ENCODE results near the gene WDR62. TPM values are rescaled to one million over a fixed set of nuclear protein-coding genes. Genes with fewer than 3 reads are reported as not detected.
A peak's percentile ranks its signal among the peaks of the same experiment; 100 is the strongest.

Gene WDR62
- polyA plus RNA-seq, 1 donor from 2014 or later, result 0.35 TPM

GRCh38 chr19:36113894-36114720 lies 59.4 kb downstream of the WDR62 start:
- Histone ChIP-seq H3K9ac (ENCODE audit: low read length) (peak overlapping the region; percentile 80), H4K20me1 (ENCODE audit: insufficient read depth) (no peaks in the 10 kb centered on the region), H3K9me2 (ENCODE audit: insufficient read depth, low read length) (no peaks in the 10 kb centered on the region), H3K4me3 (ENCODE audit: low read length) (peak overlapping the region; percentile 97), H3K79me2 (replicated peaks; ENCODE audit: insufficient read depth, low read length) (peaks cover 18% of the 10 kb centered on the region), H3K27me3 (ENCODE audit: insufficient read depth, low read depth, low read length) (no peaks in the 10 kb centered on the region), H3K36me3 (ENCODE audit: insufficient read depth, low read length) (no peaks in the 10 kb centered on the region), H2AFZ (ENCODE audit: low read depth, low read length) (peak overlapping the region; percentile 1), H3K9me3 (ENCODE audit: low read length) (no peaks in the 10 kb centered on the region), H3K27ac (ENCODE audit: low read length) (peak overlapping the region; percentile 82), H3K4me2 (ENCODE audit: low read length) (peak overlapping the region; percentile 65), H3F3A (ENCODE audit: insufficient read depth, low read length, poor library complexity, severe bottlenecking) (no peaks in the 10 kb centered on the region)
- TF ChIP-seq POLR2AphosphoS5 (IDR thresholded peaks at IDR 0.05), result no peak
- TF ChIP-seq EZH2 (IDR thresholded peaks at IDR 0.05; ENCODE audit: borderline replicate concordance, insufficient read depth, low read length, poor library complexity, severe bottlenecking), result no peak
- TF ChIP-seq REST (IDR thresholded peaks at IDR 0.05; ENCODE audit: borderline replicate concordance), result no peak
- TF ChIP-seq TAF1 (IDR thresholded peaks at IDR 0.05; ENCODE audit: low read depth), result no peak
- TF ChIP-seq MXI1 (conservative IDR thresholded peaks at IDR 0.05; ENCODE audit: poor library complexity, severe bottlenecking), result no peak
- no peak for TF ChIP-seq RAD21 (conservative IDR thresholded peaks at IDR 0.05)
- TF ChIP-seq SMC3 (conservative IDR thresholded peaks at IDR 0.05; ENCODE audit: poor library complexity), result no peak
- TF ChIP-seq EP300 (conservative IDR thresholded peaks at IDR 0.05; ENCODE audit: poor library complexity, severe bottlenecking), result no peak
- no peak for TF ChIP-seq CTCF (IDR thresholded peaks at IDR 0.05; ENCODE audit: poor library complexity, severe bottlenecking)

GRCh38 chr19:36114721-36115452 lies 60.2 kb downstream of the WDR62 start, which contains the start of gene POLR2I:
Gene POLR2I (minus strand): TSS chr19:36114875. CDS start chr19:36114856, 19 bp downstream.
- H3K36me3 ChIP-seq (ENCODE audit: insufficient read depth, low read length), result no peaks in the 10 kb centered on the region
- no peaks in the 10 kb centered on the region for H3K27me3 ChIP-seq (ENCODE audit: insufficient read depth, low read depth, low read length)
- peak within 1 kb of the TSS; percentile 97 for H3K4me3 ChIP-seq (ENCODE audit: low read length)
- H3K27ac ChIP-seq (ENCODE audit: low read length), result peak within 1 kb of the TSS; percentile 82
- peak within 1 kb of the TSS; percentile 76 for H3K4me2 ChIP-seq (ENCODE audit: low read length)
- peak within 1 kb of the TSS; percentile 40 for H2AFZ ChIP-seq (ENCODE audit: low read depth, low read length)
- no peaks in the 10 kb centered on the region for H3K9me3 ChIP-seq (ENCODE audit: low read length)
- no peaks in the 10 kb centered on the region for H3K9me2 ChIP-seq (ENCODE audit: insufficient read depth, low read length)
- H3K79me2 ChIP-seq (replicated peaks; ENCODE audit: insufficient read depth, low read length), result peaks cover 18% of the 10 kb centered on the region
- H3K9ac ChIP-seq (ENCODE audit: low read length), result peak within 1 kb of the TSS; percentile 83
- no peaks in the 10 kb centered on the region for H4K20me1 ChIP-seq (ENCODE audit: insufficient read depth)
- TF ChIP-seq CTCF (IDR thresholded peaks at IDR 0.05; ENCODE audit: poor library complexity, severe bottlenecking) (no peak), MXI1 (conservative IDR thresholded peaks at IDR 0.05; ENCODE audit: poor library complexity, severe bottlenecking) (peak; percentile 99), REST (IDR thresholded peaks at IDR 0.05; ENCODE audit: borderline replicate concordance) (peak; percentile 36), POLR2AphosphoS5 (IDR thresholded peaks at IDR 0.05) (peak; percentile 60), SMC3 (conservative IDR thresholded peaks at IDR 0.05; ENCODE audit: poor library complexity) (peak; percentile 55), EZH2 (IDR thresholded peaks at IDR 0.05; ENCODE audit: borderline replicate concordance, insufficient read depth, low read length, poor library complexity, severe bottlenecking) (no peak), RAD21 (conservative IDR thresholded peaks at IDR 0.05) (peak; percentile 34), EP300 (conservative IDR thresholded peaks at IDR 0.05; ENCODE audit: poor library complexity, severe bottlenecking) (peak; percentile 36), TAF1 (IDR thresholded peaks at IDR 0.05; ENCODE audit: low read depth) (peak; percentile 69)
- H3F3A ChIP-seq (ENCODE audit: insufficient read depth, low read length, poor library complexity, severe bottlenecking), result no peaks in the 10 kb centered on the region

Data from neural cell (in vitro differentiated cells).